ENCODE results near the gene PNPLA6.

The PNPLA6 gene

DNA sequence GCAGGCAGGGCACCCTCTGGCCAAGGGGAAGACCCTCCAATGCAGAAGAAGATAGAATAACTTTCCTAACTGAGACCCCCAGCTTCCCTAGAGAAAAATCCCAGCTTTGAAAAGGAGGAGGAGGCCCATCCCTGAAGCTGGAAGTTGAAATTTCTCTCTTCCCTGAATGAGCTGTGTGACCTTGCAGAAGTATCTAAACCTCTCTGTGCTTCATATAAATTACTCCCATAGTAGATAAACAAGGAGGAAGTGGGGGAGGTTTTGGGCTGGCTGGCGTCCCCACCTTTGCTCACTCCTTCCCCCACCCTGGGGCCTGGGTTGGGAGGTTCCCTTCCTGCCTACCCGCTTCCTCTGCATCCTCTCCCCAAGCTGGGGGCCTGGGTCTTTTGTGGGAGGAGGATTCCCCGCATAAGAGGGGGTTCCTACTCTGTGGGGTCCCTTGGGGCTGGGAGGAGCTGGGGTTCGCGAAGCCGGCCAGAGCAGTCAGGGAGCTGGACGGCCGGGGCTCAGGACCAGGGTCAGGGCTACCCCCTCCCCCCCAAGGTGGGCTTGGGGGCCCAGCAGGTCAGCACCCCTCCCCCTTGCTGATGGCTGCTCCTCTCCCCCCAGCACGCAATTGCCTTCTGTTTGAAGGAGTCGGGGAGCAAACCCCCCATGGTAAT, 71.8 kb downstream of the PNPLA6 start:
- DNase-seq (ENCODE audit: low spot score): no peak
- H3K4me3 ChIP-seq: no peak overlapping the region
- TF ChIP-seq, protein P1, sequence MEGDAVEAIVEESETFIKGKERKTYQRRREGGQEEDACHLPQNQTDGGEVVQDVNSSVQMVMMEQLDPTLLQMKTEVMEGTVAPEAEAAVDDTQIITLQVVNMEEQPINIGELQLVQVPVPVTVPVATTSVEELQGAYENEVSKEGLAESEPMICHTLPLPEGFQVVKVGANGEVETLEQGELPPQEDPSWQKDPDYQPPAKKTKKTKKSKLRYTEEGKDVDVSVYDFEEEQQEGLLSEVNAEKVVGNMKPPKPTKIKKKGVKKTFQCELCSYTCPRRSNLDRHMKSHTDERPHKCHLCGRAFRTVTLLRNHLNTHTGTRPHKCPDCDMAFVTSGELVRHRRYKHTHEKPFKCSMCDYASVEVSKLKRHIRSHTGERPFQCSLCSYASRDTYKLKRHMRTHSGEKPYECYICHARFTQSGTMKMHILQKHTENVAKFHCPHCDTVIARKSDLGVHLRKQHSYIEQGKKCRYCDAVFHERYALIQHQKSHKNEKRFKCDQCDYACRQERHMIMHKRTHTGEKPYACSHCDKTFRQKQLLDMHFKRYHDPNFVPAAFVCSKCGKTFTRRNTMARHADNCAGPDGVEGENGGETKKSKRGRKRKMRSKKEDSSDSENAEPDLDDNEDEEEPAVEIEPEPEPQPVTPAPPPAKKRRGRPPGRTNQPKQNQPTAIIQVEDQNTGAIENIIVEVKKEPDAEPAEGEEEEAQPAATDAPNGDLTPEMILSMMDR (IDR thresholded peaks at IDR 0.05): no peak
- H3K27ac ChIP-seq: no peak overlapping the region

DNA sequence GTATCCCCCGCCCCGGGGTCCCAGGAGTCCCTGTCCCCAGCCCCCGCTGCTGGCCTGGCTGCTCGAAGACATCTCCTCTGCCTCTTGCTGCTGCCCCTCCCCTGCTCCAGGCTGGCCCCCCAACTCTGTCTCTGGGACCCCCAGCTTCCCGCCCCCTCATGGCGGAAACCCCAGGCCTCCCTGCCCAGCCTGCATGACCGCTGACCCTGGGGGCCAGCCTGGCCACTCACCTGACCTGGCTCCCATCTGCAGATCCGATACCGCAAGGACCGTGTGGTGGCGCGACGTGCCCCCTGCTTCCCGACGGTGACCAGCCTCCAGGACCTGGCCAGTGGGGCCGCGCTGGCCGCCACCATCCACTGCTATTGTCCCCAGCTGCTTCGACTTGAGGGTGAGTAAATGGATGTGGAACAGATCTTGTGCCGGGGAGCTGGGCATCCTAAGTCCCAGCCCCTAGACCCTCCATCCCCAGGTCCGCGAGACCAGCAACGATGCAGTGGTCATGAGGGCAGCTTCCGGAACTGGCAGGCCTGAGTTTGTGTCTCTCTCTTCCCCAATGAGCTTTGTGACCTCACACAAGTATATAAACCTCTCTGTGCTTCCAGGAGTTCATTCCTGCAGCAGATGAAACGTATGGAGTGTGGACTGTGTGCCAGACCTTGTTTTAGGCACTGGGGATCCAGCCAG, 72.5 kb downstream of the PNPLA6 start:
- Histone ChIP-seq H3K27ac (no peak overlapping the region), H3K4me3 (no peak overlapping the region)
- no peak for DNase-seq (ENCODE audit: low spot score)
- TF ChIP-seq, protein P1 (IDR thresholded peaks at IDR 0.05): no peak

DNA sequence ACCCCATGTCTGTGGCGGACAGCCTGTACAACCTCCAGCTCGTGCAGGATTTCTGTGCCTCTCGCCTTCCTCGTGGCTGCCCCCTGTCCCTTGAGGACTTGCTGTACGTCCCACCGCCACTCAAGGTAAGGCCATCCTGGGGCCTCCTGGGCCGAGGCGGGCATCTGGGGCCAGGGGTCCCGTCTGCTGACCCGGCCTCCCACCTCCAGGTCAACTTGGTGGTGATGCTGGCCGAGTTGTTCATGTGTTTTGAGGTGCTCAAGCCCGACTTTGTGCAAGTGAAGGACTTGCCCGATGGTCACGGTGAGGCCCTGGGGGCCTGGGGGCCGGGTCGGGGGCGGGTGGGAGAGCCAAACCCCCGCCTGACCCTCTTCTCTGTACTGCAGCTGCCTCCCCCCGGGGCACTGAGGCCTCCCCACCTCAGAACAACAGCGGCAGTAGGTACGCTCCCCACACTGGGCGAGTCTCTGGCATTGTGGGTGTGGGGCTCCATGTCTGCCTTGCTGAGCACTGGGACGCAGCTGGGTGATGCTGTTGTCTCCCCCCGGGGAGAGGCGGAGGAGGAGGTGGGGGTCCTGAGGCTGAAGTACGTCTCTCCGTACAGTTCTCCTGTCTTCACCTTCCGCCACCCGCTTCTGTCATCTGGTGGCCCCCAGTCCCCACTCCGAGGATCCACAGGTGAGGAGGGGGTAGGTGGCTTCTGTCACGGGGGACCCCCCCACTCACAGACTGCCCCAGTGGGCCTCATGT, 75.1 kb downstream of the PNPLA6 start:
- TF ChIP-seq, protein P1 (IDR thresholded peaks at IDR 0.05): no peak
- Histone ChIP-seq H3K4me3 (no peak overlapping the region), H3K27ac (no peak overlapping the region)
- no peak for DNase-seq (ENCODE audit: low spot score)
